ENCODE measurements around the gene RIMBP2.

DNA sequence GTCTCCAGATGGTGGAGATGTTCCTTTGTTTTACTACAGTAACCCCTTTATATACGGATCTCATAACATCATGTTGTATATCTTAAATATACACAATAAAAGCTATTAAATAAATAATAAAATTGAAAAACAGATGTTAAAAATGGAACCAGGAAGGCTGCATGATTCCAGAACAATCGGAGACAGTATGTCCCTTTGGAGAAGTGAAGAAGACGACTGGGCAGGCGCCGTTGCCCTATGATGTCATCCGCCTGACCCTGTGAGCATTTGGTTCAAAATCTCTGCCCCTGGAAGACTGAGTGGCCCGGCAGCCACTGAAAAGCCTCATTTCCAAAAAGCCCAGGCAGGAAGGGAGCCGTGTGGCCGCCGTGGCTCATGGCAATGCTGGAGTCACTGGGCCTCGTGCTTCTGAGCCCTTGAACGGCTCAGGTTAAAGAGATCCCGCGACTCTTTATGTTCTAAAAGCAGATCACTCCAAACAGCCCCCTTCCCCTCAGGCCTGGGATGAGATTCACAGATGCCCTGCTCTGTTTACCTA, 30.8 kb downstream of the RIMBP2 start:
- TF ChIP-seq POLR2AphosphoS5 (IDR thresholded peaks at IDR 0.05) = no peak
- TF ChIP-seq, protein P1, sequence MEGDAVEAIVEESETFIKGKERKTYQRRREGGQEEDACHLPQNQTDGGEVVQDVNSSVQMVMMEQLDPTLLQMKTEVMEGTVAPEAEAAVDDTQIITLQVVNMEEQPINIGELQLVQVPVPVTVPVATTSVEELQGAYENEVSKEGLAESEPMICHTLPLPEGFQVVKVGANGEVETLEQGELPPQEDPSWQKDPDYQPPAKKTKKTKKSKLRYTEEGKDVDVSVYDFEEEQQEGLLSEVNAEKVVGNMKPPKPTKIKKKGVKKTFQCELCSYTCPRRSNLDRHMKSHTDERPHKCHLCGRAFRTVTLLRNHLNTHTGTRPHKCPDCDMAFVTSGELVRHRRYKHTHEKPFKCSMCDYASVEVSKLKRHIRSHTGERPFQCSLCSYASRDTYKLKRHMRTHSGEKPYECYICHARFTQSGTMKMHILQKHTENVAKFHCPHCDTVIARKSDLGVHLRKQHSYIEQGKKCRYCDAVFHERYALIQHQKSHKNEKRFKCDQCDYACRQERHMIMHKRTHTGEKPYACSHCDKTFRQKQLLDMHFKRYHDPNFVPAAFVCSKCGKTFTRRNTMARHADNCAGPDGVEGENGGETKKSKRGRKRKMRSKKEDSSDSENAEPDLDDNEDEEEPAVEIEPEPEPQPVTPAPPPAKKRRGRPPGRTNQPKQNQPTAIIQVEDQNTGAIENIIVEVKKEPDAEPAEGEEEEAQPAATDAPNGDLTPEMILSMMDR (IDR thresholded peaks at IDR 0.05; ENCODE audit: poor library complexity, severe bottlenecking) = no peak
- no peak for TF ChIP-seq RAD21 (conservative IDR thresholded peaks at IDR 0.05)
- no peak for TF ChIP-seq EZH2 (IDR thresholded peaks at IDR 0.05; ENCODE audit: borderline replicate concordance, insufficient read depth, low read length, poor library complexity, severe bottlenecking)
- no peak for TF ChIP-seq TAF1 (IDR thresholded peaks at IDR 0.05; ENCODE audit: low read depth)

Data from neural cell (in vitro differentiated cells).